22Rv1 (cell line): ENCODE results near the gene PRRX1.

ENCODE experiments used
- H3K27ac ChIP-seq: fragments of 450-650 bp; 2 replicates; pipeline ENCODE4 v1.5.1; 2017
- CTCF ChIP-seq: fragments of 450-650 bp; IDR thresholded peaks from 2 replicates; pipeline ENCODE4 v1.5.1; 2017; ENCODE audit warnings: mild to moderate bottlenecking
- ZFX ChIP-seq: fragments of 450-650 bp; IDR thresholded peaks from 2 replicates; pipeline ENCODE4 v1.6.1; 2017; ENCODE audit warnings: antibody characterized with exemption, borderline replicate concordance

PRRX1 gene

GRCh38 chr1:170699696-170700095 is 35.8 kb downstream of the PRRX1 start:
- no peak overlapping the region for H3K27ac ChIP-seq
- no peak for TF ChIP-seq ZFX
- no peak for TF ChIP-seq CTCF

GRCh38 chr1:170700842-170701615 is 37.1 kb downstream of the PRRX1 start:
- no peak overlapping the region for H3K27ac ChIP-seq
- TF ChIP-seq CTCF (no peak), ZFX (no peak)

- H3K27ac ChIP-seq = no peak overlapping the region
- TF ChIP-seq CTCF (no peak), ZFX (no peak)
These were observed 38.0 kb downstream of the PRRX1 start for GRCh38 chr1:170701962-170702361.

- no peak overlapping the region for H3K27ac ChIP-seq
- TF ChIP-seq CTCF = no peak
- no peak for TF ChIP-seq ZFX
These were observed 39.7 kb downstream of the PRRX1 start for GRCh38 chr1:170703591-170703990.

- no peak overlapping the region for H3K27ac ChIP-seq
- TF ChIP-seq CTCF (no peak), ZFX (no peak)
These were observed 40.3 kb downstream of the PRRX1 start for GRCh38 chr1:170704256-170704655.

DNA sequence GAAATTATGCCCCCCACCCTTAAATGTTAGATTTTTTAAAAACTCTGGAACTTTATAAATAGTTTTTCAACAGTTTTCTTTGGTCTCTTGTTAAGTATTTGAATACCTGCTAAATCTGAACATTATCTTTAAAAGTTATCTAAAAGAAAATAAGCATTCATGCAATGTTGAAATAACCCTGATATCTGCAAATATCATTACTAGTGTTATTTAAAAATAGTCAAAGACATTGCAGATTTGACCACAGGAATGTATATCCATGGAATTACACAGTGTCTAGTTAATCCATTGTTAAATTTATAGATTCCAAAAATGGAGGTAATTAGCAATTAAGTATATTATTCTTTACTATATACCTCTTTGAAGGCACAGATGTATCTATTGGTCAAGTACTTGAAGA is 42.0 kb downstream of the PRRX1 start:
- no peak for TF ChIP-seq ZFX
- TF ChIP-seq CTCF = no peak
- no peak overlapping the region for H3K27ac ChIP-seq

DNA sequence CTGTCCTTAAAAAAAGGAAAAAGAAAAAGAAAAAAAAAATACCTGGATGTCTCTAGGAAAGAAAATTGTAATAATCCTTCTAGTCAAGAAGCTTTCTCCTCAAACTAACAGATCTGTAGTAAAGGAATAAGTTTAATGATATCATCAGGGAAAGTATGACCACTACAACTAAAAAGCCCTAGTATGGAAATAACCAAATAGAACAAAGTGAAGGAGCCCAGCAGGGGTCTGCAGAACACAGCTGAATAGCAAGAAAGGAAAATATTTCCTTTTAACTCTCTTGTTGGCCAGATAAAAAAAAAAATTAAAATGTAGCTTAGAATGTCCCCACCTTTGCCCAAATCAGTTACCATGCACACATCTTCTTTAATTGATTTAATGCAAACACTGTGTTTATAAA is 43.2 kb downstream of the PRRX1 start:
- no peak for TF ChIP-seq ZFX
- TF ChIP-seq CTCF = no peak
- H3K27ac ChIP-seq = no peak overlapping the region
